Measurements from ENCODE around the gene TUBGCP2.

TUBGCP2 gene

DNA sequence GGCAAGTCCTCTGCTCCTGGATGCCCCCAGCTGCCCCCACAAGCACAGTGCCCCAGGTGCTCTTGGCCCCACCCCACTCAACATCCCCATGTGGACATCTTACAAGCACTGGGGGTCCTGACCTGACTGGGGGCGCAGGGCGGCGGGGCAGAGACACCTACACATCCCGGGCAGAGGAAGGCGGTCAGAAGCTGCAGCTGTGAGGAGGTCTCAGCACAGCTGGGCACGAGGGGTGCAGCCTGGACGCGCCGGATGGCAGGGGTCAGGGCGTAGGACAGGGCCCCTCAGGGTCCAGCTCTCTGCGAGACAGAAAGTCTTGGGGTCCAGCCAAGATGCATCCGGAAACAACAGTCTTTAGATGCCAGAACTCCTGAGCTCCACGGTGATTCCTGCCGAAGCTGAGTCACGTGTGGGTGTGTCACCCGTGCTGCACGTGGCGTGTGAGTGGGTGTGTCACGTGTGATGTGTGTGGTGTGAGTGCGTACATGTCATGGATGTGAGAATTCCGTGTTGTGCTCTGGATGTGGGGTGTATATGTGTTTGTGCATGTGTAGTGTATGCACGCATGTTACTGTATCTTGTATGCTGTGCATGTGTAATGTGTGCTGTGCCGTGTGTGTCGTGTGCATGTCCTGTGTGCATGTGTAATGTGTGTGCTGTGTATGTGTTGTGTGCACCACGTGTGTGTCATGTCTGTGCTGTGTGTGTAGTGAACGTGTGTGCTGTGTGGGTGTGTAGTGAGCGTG, 65.9 kb downstream of the TUBGCP2 start:
- TF ChIP-seq, protein P1, sequence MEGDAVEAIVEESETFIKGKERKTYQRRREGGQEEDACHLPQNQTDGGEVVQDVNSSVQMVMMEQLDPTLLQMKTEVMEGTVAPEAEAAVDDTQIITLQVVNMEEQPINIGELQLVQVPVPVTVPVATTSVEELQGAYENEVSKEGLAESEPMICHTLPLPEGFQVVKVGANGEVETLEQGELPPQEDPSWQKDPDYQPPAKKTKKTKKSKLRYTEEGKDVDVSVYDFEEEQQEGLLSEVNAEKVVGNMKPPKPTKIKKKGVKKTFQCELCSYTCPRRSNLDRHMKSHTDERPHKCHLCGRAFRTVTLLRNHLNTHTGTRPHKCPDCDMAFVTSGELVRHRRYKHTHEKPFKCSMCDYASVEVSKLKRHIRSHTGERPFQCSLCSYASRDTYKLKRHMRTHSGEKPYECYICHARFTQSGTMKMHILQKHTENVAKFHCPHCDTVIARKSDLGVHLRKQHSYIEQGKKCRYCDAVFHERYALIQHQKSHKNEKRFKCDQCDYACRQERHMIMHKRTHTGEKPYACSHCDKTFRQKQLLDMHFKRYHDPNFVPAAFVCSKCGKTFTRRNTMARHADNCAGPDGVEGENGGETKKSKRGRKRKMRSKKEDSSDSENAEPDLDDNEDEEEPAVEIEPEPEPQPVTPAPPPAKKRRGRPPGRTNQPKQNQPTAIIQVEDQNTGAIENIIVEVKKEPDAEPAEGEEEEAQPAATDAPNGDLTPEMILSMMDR (conservative IDR thresholded peaks at IDR 0.05; ENCODE audit: low read depth): no peak
- no peak overlapping the region for H3K27ac ChIP-seq
- no peak for DNase-seq (ENCODE audit: low spot score)
- ChIA-PET CTCF (interaction anchor here (0.6 to 1.3 kb wide), 3 partner anchors 82 to 337 kb away, joined by 3 read pairs; no protein-coding TSS in a partner anchor), POLR2A (ENCODE audit: low non-redundant PET) (no interaction called here)

DNA sequence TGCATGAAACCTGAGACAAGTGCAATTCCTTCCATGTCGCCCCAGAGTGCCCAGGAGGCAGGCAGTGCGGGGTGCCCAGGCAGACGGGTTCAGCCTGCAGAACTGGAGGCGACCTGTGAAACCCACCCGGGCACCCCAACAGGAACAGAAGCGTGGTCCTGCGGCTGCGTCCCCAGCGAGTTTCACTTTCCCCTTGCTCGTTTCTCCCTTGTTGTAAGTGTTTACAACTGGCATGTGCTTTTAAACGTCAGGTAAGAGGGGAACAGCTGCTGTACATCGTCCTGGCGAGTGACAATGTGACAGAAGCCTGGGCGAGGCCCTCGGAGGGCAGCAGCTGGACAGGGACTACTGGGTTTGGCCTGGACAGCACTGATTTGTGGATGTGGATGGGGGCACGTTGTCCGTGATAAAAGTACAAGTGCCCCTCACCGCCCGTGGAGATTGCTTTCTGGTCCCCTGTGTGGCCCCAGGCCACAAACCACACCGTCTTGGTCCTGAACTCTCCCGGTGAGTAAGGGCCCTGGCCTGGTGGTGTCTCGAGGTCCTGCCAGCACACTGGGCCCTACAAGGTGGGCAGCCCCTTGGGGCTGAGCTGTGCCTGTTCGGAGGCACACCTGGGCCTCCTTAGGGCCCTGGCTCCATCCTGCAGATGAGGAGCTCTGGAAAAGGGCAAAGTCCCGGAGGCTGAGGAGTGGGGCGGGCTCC, 67.0 kb downstream of the TUBGCP2 start:
- TF ChIP-seq, protein P1 (conservative IDR thresholded peaks at IDR 0.05; ENCODE audit: low read depth): no peak
- POLR2A ChIA-PET (ENCODE audit: low non-redundant PET): interaction anchor here (0.6 kb wide), 1 partner anchor 293 kb away, joined by 4 read pairs; no protein-coding TSS in a partner anchor
- no peak overlapping the region for H3K27ac ChIP-seq
- no peak for DNase-seq (ENCODE audit: low spot score)
- CTCF ChIA-PET: interaction anchor here (1.3 kb wide), 1 partner anchor 98 kb away, joined by 3 read pairs; no protein-coding TSS in a partner anchor

DNA sequence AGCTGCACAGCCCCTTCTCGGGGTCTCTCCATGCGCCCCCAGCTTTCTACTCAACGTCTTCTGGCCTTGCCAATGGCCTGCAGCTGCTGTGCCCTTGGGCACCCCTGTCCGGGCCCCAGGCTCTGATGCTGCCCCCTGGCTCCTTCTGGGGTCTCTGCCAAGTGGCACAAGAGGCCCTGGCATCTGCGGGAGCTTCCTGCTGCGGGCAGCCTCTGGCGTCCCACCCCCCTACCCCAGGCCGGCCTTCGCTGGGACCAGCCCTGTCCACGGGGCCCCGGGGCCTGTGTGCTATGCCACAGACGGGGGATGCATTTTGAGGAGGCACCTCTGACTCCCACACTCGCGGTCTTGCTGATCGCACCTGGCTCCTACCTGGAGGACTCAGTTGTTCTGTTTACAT, 68.7 kb downstream of the TUBGCP2 start:
- H3K27ac ChIP-seq: no peak overlapping the region
- TF ChIP-seq, protein P1 (conservative IDR thresholded peaks at IDR 0.05; ENCODE audit: low read depth): no peak
- no peak for DNase-seq (ENCODE audit: low spot score)
- ChIA-PET CTCF (interaction anchor here (0.6 kb wide), 2 partner anchors 25 to 600 kb away, joined by 3 to 4 read pairs; no protein-coding TSS in a partner anchor), POLR2A (ENCODE audit: low non-redundant PET) (no interaction called here)

DNA sequence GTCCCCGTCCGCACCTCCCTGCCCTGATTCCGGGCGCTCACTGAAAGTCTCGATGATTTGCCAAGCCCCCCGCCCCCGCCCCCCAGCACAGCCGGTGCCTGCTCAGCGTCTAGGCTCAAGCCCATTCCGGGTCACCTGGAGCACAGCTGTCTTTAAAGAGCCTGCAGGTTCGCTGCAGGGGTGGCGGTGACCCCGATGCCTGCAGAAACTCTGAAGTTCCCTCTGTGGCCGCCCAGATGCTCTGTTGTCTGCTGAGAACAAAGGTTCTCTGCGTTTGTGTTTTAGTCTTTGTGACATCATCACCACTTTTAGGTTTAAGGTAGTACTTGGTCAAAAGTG, 70.2 kb downstream of the TUBGCP2 start:
- H3K27ac ChIP-seq: no peak overlapping the region
- DNase-seq (ENCODE audit: low spot score): no peak
- ChIA-PET CTCF (interaction anchor here (0.7 kb wide), 1 partner anchor 8 kb away, joined by 3 read pairs; no protein-coding TSS in a partner anchor), POLR2A (ENCODE audit: low non-redundant PET) (no interaction called here)
- TF ChIP-seq, protein P1 (conservative IDR thresholded peaks at IDR 0.05; ENCODE audit: low read depth): no peak

DNA sequence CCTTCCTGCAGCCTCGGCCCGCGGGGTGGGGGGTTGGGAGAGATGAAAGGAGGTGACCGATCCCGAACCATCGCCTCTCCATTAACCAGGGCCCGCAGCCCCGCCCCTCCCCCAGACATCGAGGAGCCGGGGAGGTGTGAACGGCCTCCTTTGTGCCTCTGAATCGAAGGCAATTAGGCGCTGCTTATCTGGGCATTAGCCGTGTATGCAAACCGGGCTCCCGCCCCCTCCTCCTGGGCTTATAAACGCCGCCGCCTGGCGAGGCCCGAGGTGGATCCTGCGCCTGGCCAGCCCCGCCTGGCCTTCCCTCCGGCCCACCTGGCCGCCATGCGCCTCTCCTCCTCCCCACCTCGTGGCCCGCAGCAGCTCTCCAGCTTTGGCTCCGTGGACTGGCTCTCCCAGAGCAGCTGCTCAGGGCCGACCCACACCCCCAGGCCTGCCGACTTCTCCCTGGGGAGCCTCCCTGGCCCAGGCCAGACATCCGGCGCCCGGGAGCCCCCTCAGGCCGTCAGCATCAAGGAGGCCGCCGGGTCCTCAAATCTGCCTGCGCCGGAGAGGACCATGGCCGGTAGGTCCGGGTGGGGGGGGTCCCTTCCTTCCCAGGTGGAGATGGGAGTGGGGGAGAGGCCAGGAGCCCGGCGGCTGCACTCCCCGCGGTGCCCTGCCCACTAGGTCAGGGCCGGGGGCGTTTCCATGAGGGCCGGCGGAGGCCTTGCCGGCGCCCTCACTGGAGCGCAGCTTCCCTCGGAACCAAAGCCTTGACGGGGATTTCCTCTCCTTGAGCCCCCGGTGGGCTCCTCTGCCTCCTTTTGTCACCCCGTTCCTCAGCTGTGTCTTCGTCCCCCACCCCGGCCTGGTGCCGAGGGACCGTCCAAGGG, 70.8 kb downstream of the TUBGCP2 start, which contains the start of gene VENTX:
Gene VENTX, plus strand, starts transcription at position 268 of the 878 bp plus-strand sequence. Its CDS starts 60 bp downstream, at position 328.
- POLR2A ChIA-PET (ENCODE audit: low non-redundant PET): no interaction called here
- CTCF ChIA-PET: interaction anchor here (0.7 kb wide), 1 partner anchor 9 kb away, joined by 3 read pairs; no protein-coding TSS in a partner anchor
- no peak for DNase-seq (ENCODE audit: low spot score)
- no peak within 1 kb of the TSS for H3K27ac ChIP-seq
- TF ChIP-seq, protein P1 (conservative IDR thresholded peaks at IDR 0.05; ENCODE audit: low read depth): no peak

DNA sequence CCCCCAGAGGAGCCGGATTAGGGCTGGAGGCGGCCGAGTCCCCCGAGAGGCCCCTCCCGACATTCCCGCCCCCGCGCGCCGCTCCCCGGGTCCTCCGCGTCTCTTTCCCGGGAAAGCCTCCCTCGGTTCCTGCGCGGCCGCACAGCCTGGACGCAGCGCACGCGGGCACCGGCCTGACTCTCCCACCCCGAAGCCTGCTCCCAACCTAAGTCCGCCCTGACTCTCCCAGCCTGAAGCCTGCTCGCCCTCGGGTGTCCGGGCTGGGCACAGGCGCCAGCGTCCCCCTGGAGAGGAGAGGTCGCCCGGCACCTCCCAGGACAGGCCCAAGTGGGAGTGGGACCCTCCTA, 71.5 kb downstream of the TUBGCP2 start:
- DNase-seq (ENCODE audit: low spot score): no peak
- CTCF ChIA-PET: interaction anchor here (0.6 kb wide), 1 partner anchor 183 kb away, joined by 3 read pairs; no protein-coding TSS in a partner anchor
- TF ChIP-seq, protein P1 (conservative IDR thresholded peaks at IDR 0.05; ENCODE audit: low read depth): no peak
- H3K27ac ChIP-seq: no peak overlapping the region
- POLR2A ChIA-PET (ENCODE audit: low non-redundant PET): no interaction called here
